Smooth muscle cell (in vitro differentiated cells): ENCODE results near the gene AGAP2. TPM values are rescaled to one million over a fixed set of nuclear protein-coding genes. Genes with fewer than 3 reads are reported as not detected.
A peak's percentile ranks its signal among the peaks of the same experiment; 100 is the strongest.

ENCODE experiments used
- DNase-seq: peaks from one replicate; lab custom pipeline; 2025; ENCODE audit not compliant: unreplicated experiment; lab: John Stamatoyannopoulos, UW
- H2AFZ ChIP-seq: fragments of 200-600 bp; sonication (generic); 2 replicates; pipeline ENCODE4 v1.6.0; 2016; ENCODE audit warnings: antibody characterized with exemption, low read depth, mild to moderate bottlenecking
- H3F3A ChIP-seq: fragments of 200-600 bp; sonication (generic); 2 replicates; pipeline ENCODE4 v1.6.0; 2017; ENCODE audit warnings: antibody characterized with exemption, low read depth
- H3K27ac ChIP-seq: fragments of 200-600 bp; sonication (generic); 2 replicates; pipeline ENCODE4 v1.5.1; 2016; ENCODE audit warnings: low read depth, mild to moderate bottlenecking
- H3K27me3 ChIP-seq: fragments of 200-600 bp; sonication (generic); 2 replicates; pipeline ENCODE4 v1.6.1; 2016; ENCODE audit warnings: low read depth, mild to moderate bottlenecking
- H3K36me3 ChIP-seq: fragments of 200-600 bp; sonication (generic); 2 replicates; pipeline ENCODE4 v1.5.1; 2016; ENCODE audit warnings: low read depth
- H3K4me1 ChIP-seq: fragments of 200-600 bp; sonication (generic); 2 replicates; pipeline ENCODE4 v1.5.1; 2016; ENCODE audit warnings: low read depth
- H3K4me2 ChIP-seq: fragments of 200-600 bp; sonication (generic); 2 replicates; pipeline ENCODE4 v1.6.0; 2016; ENCODE audit warnings: mild to moderate bottlenecking
- H3K4me3 ChIP-seq: fragments of 200-600 bp; sonication (generic); 2 replicates; pipeline ENCODE4 v1.5.1; 2016; ENCODE audit warnings: mild to moderate bottlenecking
- H3K79me2 ChIP-seq: fragments of 200-600 bp; sonication (generic); 2 replicates; pipeline ENCODE4 v1.6.0; 2016; ENCODE audit warnings: low read depth, mild to moderate bottlenecking
- H3K9ac ChIP-seq: fragments of 200-600 bp; sonication (generic); 2 replicates; pipeline ENCODE4 v1.6.0; 2016; ENCODE audit warnings: low read depth
- H3K9me3 ChIP-seq: fragments of 200-600 bp; sonication (generic); replicated peaks from 2 replicates; pipeline ENCODE4 v1.5.1; 2016; ENCODE audit warnings: low read depth
- H4K20me1 ChIP-seq: fragments of 200-600 bp; sonication (generic); 2 replicates; pipeline ENCODE4 v1.6.0; 2016; ENCODE audit warnings: low read depth
- WGBS: methylation state at CpG from one replicate; pipeline ENCODE4 v1.1.7; 2016; ENCODE audit warnings: low lambda C conversion rate; 5-methylcytosine and 5-hydroxymethylcytosine counted together
- polyA plus RNA-seq: library from polyadenylated mRNA; unstranded; fragments of >200 nt; fragmentation: Nextera tagmentation; extraction: Ambion mirVana; gene quantifications from 2 replicates; pipeline ENCODE4 v1.2.1, GENCODE V29; 2016
- total RNA-seq: library from RNA; depleted of rRNA; stranded (reverse); fragments of >200 nt; gene quantifications from 2 replicates; pipeline ENCODE4 v1.2.3, GENCODE V29; 2014
- TF ChIP-seq, protein P1 (sequence below): fragments of 200-600 bp; sonication (generic); IDR thresholded peaks from 2 replicates; pipeline ENCODE4 v1.5.1; 2017; ENCODE audit warnings: borderline replicate concordance, mild to moderate bottlenecking, antibody characterized with exemption; ENCODE audit not compliant: insufficient read depth, poor library complexity, severe bottlenecking

Gene AGAP2
- total and polyA plus RNA-seq, 2 experiments from 2014 or later, result not detected

DNA sequence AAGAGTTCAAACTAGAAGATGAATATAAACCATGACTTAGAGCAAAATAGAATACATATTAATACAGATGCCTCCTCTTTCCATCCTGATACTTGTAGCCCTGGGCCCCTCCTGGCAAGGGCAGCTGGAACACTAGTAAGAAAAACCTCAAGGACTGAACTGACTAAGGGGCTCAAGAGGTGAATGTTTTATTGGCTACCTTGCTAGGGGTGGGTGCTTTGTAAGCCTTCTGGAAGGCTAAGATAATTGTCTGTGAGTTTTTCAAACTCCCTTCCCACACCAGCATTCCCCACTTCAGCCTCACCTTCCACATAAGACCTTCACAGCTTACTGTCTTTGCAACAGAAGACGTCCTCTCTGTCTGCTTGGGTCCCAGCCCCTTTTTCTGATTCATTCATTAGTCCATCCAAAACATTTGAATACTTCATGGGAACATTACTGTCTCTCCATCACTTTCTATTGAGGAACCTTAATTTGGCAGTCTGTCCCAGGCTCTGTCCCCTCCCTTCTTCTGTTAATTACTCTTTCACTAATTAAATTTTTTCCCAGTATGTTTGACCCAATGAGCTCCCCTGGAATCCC, 15.3 kb upstream of the AGAP2 start:
- H3K4me2 ChIP-seq, result peak overlapping the region; percentile 94
- no peaks in the 10 kb centered on the region for H3K9me3 ChIP-seq
- DNase-seq, result no peak
- no peak overlapping the region for H3K27ac ChIP-seq
- H3F3A ChIP-seq, result peaks cover 7% of the 10 kb centered on the region
- H3K9ac ChIP-seq, result no peak overlapping the region
- WGBS, result 12% methylated on average over 1 of the region's 1 CpG
- H4K20me1 ChIP-seq, result no peaks in the 10 kb centered on the region
- H3K36me3 ChIP-seq, result no peaks in the 10 kb centered on the region
- TF ChIP-seq, protein P1, sequence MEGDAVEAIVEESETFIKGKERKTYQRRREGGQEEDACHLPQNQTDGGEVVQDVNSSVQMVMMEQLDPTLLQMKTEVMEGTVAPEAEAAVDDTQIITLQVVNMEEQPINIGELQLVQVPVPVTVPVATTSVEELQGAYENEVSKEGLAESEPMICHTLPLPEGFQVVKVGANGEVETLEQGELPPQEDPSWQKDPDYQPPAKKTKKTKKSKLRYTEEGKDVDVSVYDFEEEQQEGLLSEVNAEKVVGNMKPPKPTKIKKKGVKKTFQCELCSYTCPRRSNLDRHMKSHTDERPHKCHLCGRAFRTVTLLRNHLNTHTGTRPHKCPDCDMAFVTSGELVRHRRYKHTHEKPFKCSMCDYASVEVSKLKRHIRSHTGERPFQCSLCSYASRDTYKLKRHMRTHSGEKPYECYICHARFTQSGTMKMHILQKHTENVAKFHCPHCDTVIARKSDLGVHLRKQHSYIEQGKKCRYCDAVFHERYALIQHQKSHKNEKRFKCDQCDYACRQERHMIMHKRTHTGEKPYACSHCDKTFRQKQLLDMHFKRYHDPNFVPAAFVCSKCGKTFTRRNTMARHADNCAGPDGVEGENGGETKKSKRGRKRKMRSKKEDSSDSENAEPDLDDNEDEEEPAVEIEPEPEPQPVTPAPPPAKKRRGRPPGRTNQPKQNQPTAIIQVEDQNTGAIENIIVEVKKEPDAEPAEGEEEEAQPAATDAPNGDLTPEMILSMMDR, result no peak
- peaks cover 23% of the 10 kb centered on the region for H3K79me2 ChIP-seq
- peaks cover 23% of the 10 kb centered on the region for H3K4me1 ChIP-seq
- peak overlapping the region; percentile 63 for H3K4me3 ChIP-seq
- H2AFZ ChIP-seq, result no peak overlapping the region
- H3K27me3 ChIP-seq, result peaks cover 35% of the 10 kb centered on the region

DNA sequence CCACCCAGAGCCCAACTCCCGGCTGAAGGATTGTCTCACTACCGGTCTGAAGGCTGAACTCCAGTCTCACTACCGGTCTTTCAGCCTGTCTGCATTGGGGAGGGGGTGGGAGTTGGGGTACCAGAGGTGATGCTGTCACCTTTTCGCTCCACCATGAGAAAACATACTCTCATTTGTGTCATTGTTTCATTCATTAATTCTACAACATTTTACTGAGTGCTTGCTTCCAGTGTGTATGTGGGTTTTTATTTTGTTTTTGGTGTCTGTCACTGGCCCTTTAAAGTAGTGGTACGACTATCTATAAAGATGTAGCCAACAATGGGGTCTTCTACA, 14.1 kb upstream of the AGAP2 start:
- Histone ChIP-seq H3K79me2 (peaks cover 23% of the 10 kb centered on the region), H3K4me3 (peak overlapping the region; percentile 43), H3K9ac (peak overlapping the region; percentile 12), H4K20me1 (no peaks in the 10 kb centered on the region), H3F3A (peaks cover 10% of the 10 kb centered on the region), H3K4me2 (peak overlapping the region; percentile 80), H3K36me3 (no peaks in the 10 kb centered on the region), H3K27me3 (peaks cover 31% of the 10 kb centered on the region), H3K27ac (peak overlapping the region; percentile 35), H3K9me3 (no peaks in the 10 kb centered on the region), H2AFZ (no peak overlapping the region), H3K4me1 (peaks cover 23% of the 10 kb centered on the region)
- no peak for DNase-seq
- 11% methylated on average over 3 of the region's 5 CpGs for WGBS
- TF ChIP-seq, protein P1, result no peak

DNA sequence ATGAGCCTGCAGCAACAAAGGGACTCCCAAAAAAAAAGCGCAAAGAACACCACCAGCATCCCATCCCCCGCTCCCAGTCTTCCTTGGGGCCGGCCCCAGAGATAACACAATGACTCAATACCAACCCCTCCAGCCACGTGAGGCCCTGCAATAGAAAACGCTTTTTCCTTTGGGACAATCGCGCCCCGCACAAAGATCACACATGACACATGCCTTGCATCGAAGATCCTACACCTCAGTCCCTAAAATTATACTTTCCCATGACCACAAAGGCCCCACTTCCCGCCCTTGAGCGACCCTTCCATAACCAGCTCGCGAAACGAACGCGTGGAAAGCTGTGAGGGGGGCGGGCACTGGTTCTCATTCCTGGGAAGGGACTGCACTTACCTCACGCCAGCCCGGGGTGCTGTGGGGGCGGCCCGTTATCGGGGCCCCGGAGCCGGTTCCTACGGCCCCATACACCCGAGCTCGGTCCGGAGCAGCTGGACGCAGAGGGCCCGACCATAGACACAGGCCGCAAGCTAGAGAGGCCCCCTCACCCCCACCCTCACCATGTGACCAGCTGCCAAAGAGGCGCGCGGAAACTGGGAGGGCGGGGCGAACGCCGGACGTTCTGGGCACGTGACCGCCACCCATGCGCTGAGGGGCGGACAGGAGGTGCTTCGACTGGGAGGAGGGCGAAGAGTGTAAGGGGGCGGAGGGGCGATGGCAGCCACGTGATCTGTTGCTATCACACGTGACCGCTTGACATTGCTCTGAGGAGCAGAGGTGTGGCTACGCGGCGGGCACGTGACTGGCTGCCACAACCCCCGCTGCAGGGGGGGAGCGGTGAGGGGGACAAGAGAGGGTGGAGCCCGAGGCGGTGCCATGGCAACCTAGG, 13.5 kb upstream of the AGAP2 start, which contains the start of gene CDK4:
CDK4 (minus strand) TSS at position 523 of the 880 bp plus-strand sequence. CDS start 593 bp downstream, outside the sequence.
- H3K9me3 ChIP-seq, result no peaks in the 10 kb centered on the region
- H3K36me3 ChIP-seq, result no peaks in the 10 kb centered on the region
- H2AFZ ChIP-seq, result peak within 1 kb of the TSS; percentile 23
- H3K27me3 ChIP-seq, result peaks cover 27% of the 10 kb centered on the region
- peak within 1 kb of the TSS; percentile 91 for H3K27ac ChIP-seq
- 2% methylated on average over 47 of the region's 58 CpGs for WGBS
- peaks cover 23% of the 10 kb centered on the region for H3K79me2 ChIP-seq
- H3K4me3 ChIP-seq, result peak within 1 kb of the TSS; percentile 62
- peak; percentile 95 for DNase-seq
- peak within 1 kb of the TSS; percentile 92 for H3K4me2 ChIP-seq
- H4K20me1 ChIP-seq, result no peaks in the 10 kb centered on the region
- peaks cover 10% of the 10 kb centered on the region for H3F3A ChIP-seq
- H3K9ac ChIP-seq, result peak within 1 kb of the TSS; percentile 93
- H3K4me1 ChIP-seq, result peaks cover 23% of the 10 kb centered on the region
- TF ChIP-seq, protein P1, result no peak
